Ishikawa (cell line): Measurements from ENCODE around the gene GRM7.

Experiments
- CEBPB ChIP-seq: IDR thresholded peaks from 2 replicates; pipeline ENCODE4 v1.6.1; 2012
- CREB1 ChIP-seq: IDR thresholded peaks from 2 replicates; pipeline ENCODE4 v1.6.1; 2012; ENCODE audit warnings: low read depth
- EGR1 ChIP-seq: IDR thresholded peaks from 2 replicates; pipeline ENCODE4 v1.6.1; 2012
- EP300 ChIP-seq: IDR thresholded peaks from 2 replicates; pipeline ENCODE4 v1.6.1; 2012; ENCODE audit warnings: borderline replicate concordance
- FOXM1 ChIP-seq: IDR thresholded peaks from 2 replicates; pipeline ENCODE4 v1.6.1; 2012; ENCODE audit warnings: low read depth, borderline replicate concordance
- NFIC ChIP-seq: IDR thresholded peaks from 2 replicates; pipeline ENCODE4 v1.6.1; 2012
- RAD21 ChIP-seq: IDR thresholded peaks from 2 replicates; pipeline ENCODE4 v1.6.1; 2012; ENCODE audit warnings: low read depth
- TAF1 ChIP-seq: IDR thresholded peaks from 2 replicates; pipeline ENCODE4 v1.6.1; 2012; ENCODE audit warnings: low read depth, mild to moderate bottlenecking
- TCF12 ChIP-seq: IDR thresholded peaks from 2 replicates; pipeline ENCODE4 v1.6.1; 2012; ENCODE audit warnings: low read depth
- TEAD4 ChIP-seq: IDR thresholded peaks from 2 replicates; pipeline ENCODE4 v1.6.1; 2012
- YY1 ChIP-seq: IDR thresholded peaks from 2 replicates; pipeline ENCODE4 v1.6.1; 2012; ENCODE audit warnings: low read depth
- ZBTB7A ChIP-seq: IDR thresholded peaks from 2 replicates; pipeline ENCODE4 v1.6.1; 2012; ENCODE audit warnings: low read depth
- TF ChIP-seq, protein P1 (sequence below): IDR thresholded peaks from 2 replicates; pipeline ENCODE4 v1.6.1; 2012
- TF ChIP-seq, protein P2 (sequence below): IDR thresholded peaks from 2 replicates; pipeline ENCODE4 v1.6.1; 2012

DNA sequence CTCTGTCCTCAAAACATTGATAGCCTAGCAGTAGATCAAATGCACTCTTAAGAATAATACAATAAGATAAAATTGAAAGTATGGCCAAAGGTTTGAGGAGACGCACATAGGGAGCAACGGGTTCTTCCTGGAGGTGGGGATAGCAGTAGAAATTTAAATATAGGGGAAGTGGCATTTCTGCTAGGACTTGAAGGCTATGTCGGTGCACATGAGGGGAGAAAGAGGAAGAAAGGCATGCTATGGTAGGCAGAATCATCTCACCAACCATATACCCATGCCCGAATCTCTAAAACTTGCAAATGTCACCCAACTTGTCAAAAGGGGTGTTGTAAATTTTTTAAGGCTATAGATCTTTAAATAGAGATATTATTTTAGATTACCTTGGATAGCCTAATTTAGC is 905.6 kb downstream of the GRM7 start:
- TF ChIP-seq FOXM1, result no peak
- TF ChIP-seq YY1, result no peak
- no peak for TF ChIP-seq NFIC
- no peak for TF ChIP-seq EGR1
- no peak for TF ChIP-seq CEBPB
- TF ChIP-seq, protein P1, sequence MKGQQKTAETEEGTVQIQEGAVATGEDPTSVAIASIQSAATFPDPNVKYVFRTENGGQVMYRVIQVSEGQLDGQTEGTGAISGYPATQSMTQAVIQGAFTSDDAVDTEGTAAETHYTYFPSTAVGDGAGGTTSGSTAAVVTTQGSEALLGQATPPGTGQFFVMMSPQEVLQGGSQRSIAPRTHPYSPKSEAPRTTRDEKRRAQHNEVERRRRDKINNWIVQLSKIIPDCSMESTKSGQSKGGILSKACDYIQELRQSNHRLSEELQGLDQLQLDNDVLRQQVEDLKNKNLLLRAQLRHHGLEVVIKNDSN, result no peak
- TF ChIP-seq TCF12, result no peak
- TF ChIP-seq, protein P2, sequence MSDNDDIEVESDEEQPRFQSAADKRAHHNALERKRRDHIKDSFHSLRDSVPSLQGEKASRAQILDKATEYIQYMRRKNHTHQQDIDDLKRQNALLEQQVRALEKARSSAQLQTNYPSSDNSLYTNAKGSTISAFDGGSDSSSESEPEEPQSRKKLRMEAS, result no peak
- no peak for TF ChIP-seq EP300
- no peak for TF ChIP-seq TEAD4
- TF ChIP-seq ZBTB7A, result no peak
- no peak for TF ChIP-seq CREB1
- no peak for TF ChIP-seq RAD21
- TF ChIP-seq TAF1, result no peak
